Measurements from ENCODE around the gene COMMD9.
"Not testable (repeated sequence)": the region's sequence is repeated elsewhere in the genome, so short reads cannot be mapped to it uniquely, and the experiment has no call there.

DNA sequence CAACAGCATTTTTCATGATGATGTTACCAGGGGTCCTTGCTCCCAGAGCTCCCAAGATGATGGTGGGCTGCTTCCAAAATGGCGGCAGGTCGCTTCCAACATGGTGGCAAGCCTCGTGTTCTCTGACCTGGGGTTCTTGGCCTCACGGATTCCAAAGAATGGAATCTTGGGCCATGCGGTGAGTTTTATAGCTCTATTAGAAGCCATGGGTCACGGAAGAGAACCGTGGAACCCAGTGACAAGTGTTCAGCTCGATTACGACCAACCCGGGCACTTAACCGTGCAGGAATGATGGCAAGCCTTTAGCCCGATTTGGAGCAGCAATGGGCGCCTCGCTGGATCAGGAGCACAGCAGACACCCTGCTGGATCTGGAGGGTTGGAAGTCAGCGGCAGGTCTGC is 35.7 kb upstream of the COMMD9 start:
- TF ChIP-seq, protein P1, sequence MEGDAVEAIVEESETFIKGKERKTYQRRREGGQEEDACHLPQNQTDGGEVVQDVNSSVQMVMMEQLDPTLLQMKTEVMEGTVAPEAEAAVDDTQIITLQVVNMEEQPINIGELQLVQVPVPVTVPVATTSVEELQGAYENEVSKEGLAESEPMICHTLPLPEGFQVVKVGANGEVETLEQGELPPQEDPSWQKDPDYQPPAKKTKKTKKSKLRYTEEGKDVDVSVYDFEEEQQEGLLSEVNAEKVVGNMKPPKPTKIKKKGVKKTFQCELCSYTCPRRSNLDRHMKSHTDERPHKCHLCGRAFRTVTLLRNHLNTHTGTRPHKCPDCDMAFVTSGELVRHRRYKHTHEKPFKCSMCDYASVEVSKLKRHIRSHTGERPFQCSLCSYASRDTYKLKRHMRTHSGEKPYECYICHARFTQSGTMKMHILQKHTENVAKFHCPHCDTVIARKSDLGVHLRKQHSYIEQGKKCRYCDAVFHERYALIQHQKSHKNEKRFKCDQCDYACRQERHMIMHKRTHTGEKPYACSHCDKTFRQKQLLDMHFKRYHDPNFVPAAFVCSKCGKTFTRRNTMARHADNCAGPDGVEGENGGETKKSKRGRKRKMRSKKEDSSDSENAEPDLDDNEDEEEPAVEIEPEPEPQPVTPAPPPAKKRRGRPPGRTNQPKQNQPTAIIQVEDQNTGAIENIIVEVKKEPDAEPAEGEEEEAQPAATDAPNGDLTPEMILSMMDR (IDR thresholded peaks at IDR 0.05), result not testable (repeated sequence)
- not testable (repeated sequence) for TF ChIP-seq EZH2 (IDR thresholded peaks at IDR 0.05)
